Measurements from ENCODE around the gene PTPRJ. TPM values are rescaled to one million over a fixed set of nuclear protein-coding genes. Genes with fewer than 3 reads are reported as not detected.

PTPRJ gene
- total and polyA plus RNA-seq, 2 of the 4 experiments (the other 2 are of a cell fraction): 5.6 to 14.9 TPM

DNA sequence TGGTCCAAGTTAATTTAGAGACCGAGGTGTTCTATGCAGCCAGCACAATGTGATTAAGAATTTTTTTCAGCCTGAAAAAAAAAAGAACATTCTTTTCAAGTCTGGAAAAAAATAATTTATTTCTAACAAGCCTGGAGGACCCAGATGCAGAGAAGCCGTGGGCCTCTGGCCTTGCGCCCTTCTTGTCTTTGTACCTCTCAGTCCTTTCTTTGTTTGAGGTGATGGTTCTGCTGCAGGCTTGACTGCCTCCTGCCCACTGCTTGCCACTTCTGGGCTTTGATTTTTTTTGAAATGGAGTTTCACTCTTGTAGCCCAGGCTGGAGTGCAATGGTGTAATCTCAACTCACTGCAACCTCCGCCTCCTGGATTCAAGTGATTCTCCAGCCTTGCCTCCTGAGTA, 7.2 kb upstream of the PTPRJ start:
- H2AK5ac ChIP-seq (ENCODE audit: low read depth, low read length): peak overlapping the region; percentile 87
- peak overlapping the region; percentile 97 for H2BK5ac ChIP-seq (ENCODE audit: low read depth, low read length, poor library complexity, severe bottlenecking)
- 100% methylated on average over 1 of the region's 4 CpGs; no CpG with 5 or more reads in 1 of the 2 experiments for WGBS, 2 experiments (ENCODE audit: extremely low coverage in 2 of 2, insufficient read length in 1 of 2)
- intact Hi-C loops (cut with micrococcal nuclease) (no loop called here), dilution Hi-C loops (cut with HindIII; ENCODE audit: low sequenced_read_pairs, unreplicated experiment) (no loop called here), in situ Hi-C loops (cut with MboI; ENCODE audit: low sequenced_read_pairs) (no loop called here)
- TF ChIP-seq MAZ (IDR thresholded peaks at IDR 0.05; ENCODE audit: borderline replicate concordance, low read depth, low read length): no peak
- no peak for TF ChIP-seq RFX5 (IDR thresholded peaks at IDR 0.05; ENCODE audit: low read depth, low read length)
- no peak for TF ChIP-seq CHD1 (IDR thresholded peaks at IDR 0.05; ENCODE audit: low read depth, low read length)
- TF ChIP-seq, protein P1, sequence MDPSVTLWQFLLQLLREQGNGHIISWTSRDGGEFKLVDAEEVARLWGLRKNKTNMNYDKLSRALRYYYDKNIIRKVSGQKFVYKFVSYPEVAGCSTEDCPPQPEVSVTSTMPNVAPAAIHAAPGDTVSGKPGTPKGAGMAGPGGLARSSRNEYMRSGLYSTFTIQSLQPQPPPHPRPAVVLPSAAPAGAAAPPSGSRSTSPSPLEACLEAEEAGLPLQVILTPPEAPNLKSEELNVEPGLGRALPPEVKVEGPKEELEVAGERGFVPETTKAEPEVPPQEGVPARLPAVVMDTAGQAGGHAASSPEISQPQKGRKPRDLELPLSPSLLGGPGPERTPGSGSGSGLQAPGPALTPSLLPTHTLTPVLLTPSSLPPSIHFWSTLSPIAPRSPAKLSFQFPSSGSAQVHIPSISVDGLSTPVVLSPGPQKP (IDR thresholded peaks at IDR 0.05; ENCODE audit: borderline replicate concordance, low read depth, low read length): no peak
- TF ChIP-seq, protein P2, sequence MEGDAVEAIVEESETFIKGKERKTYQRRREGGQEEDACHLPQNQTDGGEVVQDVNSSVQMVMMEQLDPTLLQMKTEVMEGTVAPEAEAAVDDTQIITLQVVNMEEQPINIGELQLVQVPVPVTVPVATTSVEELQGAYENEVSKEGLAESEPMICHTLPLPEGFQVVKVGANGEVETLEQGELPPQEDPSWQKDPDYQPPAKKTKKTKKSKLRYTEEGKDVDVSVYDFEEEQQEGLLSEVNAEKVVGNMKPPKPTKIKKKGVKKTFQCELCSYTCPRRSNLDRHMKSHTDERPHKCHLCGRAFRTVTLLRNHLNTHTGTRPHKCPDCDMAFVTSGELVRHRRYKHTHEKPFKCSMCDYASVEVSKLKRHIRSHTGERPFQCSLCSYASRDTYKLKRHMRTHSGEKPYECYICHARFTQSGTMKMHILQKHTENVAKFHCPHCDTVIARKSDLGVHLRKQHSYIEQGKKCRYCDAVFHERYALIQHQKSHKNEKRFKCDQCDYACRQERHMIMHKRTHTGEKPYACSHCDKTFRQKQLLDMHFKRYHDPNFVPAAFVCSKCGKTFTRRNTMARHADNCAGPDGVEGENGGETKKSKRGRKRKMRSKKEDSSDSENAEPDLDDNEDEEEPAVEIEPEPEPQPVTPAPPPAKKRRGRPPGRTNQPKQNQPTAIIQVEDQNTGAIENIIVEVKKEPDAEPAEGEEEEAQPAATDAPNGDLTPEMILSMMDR (conservative IDR thresholded peaks at IDR 0.05; ENCODE audit: low read depth, low read length): no peak
- TF ChIP-seq SMC3 (IDR thresholded peaks at IDR 0.05; ENCODE audit: low read depth, low read length): no peak
- TF ChIP-seq RCOR1 (IDR thresholded peaks at IDR 0.05; ENCODE audit: insufficient replicate concordance, low read length): no peak
- TF ChIP-seq MAFK (IDR thresholded peaks at IDR 0.05; ENCODE audit: low read depth, low read length): no peak
- no peak for TF ChIP-seq MXI1 (IDR thresholded peaks at IDR 0.05; ENCODE audit: borderline replicate concordance, low read depth, low read length)
- no peak for TF ChIP-seq FOS (IDR thresholded peaks at IDR 0.05; ENCODE audit: low read depth, low read length)
- no peak for TF ChIP-seq NFE2L2 (IDR thresholded peaks at IDR 0.05; ENCODE audit: low read depth, low read length)
- no peak for TF ChIP-seq BHLHE40 (IDR thresholded peaks at IDR 0.05; ENCODE audit: low read depth, low read length)
- no peak for TF ChIP-seq RAD21 (IDR thresholded peaks at IDR 0.05; ENCODE audit: low read length)
- no peak for TF ChIP-seq POLR2A (IDR thresholded peaks at IDR 0.05; ENCODE audit: low read depth, low read length)
- TF ChIP-seq, protein P3, sequence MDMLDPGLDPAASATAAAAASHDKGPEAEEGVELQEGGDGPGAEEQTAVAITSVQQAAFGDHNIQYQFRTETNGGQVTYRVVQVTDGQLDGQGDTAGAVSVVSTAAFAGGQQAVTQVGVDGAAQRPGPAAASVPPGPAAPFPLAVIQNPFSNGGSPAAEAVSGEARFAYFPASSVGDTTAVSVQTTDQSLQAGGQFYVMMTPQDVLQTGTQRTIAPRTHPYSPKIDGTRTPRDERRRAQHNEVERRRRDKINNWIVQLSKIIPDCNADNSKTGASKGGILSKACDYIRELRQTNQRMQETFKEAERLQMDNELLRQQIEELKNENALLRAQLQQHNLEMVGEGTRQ (IDR thresholded peaks at IDR 0.05; ENCODE audit: low read depth, low read length): no peak
- no peak for TF ChIP-seq CEBPB (IDR thresholded peaks at IDR 0.05; ENCODE audit: low read depth, low read length)
- no peaks in the 10 kb centered on the region for H4K20me1 ChIP-seq (ENCODE audit: insufficient read depth, low read length)
- H2BK20ac ChIP-seq (ENCODE audit: low read depth, low read length): peak overlapping the region; percentile 80; the same call in 1 of the 2 replicates
- peak overlapping the region; percentile 90 for H4K91ac ChIP-seq (ENCODE audit: insufficient read depth, low read depth, low read length)
- H3K4me2 ChIP-seq (ENCODE audit: low read depth, low read length): no peak overlapping the region
- no TSS peak for BruUV-seq (replicated peaks)
- H3K56ac ChIP-seq (ENCODE audit: extremely low read depth, insufficient read depth, low read length): no peak overlapping the region
- peak overlapping the region; percentile 86 to 90; a peak in 3 of 4 replicates for H4K8ac ChIP-seq (ENCODE audit: low read depth in 2 of 2, low read length in 2 of 2)
- peak overlapping the region; percentile 83; the same call in 1 of the 2 replicates for H4K5ac ChIP-seq (ENCODE audit: low read depth, low read length)
- H2BK120ac ChIP-seq (ENCODE audit: low read depth, low read length): peak overlapping the region; percentile 96
- no peaks in the 10 kb centered on the region for H3K9me3 ChIP-seq (ENCODE audit: control insufficient read depth, insufficient read depth, low read length)
- peak overlapping the region; percentile 77; the same call in 1 of the 2 replicates for H3K23ac ChIP-seq (ENCODE audit: low read depth, low read length)
- no peaks in the 10 kb centered on the region for H3K36me3 ChIP-seq (ENCODE audit: control insufficient read depth, insufficient read depth, low read length)
- peak overlapping the region; percentile 66; the same call in 1 of the 2 replicates for H3K14ac ChIP-seq (replicated peaks; ENCODE audit: low read depth, low read length)
- H2BK15ac ChIP-seq (ENCODE audit: low read depth, low read length): peak overlapping the region; percentile 94; the same call in 2 of the 3 replicates
- H3K9ac ChIP-seq (ENCODE audit: low read depth, low read length): no peak overlapping the region
- no peak overlapping the region for H3K4me3 ChIP-seq (ENCODE audit: insufficient read depth, low read depth, low read length)
- no peaks in the 10 kb centered on the region for H3K27me3 ChIP-seq (ENCODE audit: control insufficient read depth, insufficient read depth, low read length)
- ChIA-PET POLR2A (ENCODE audit: unreplicated experiment) (no interaction called here), CTCF (no interaction called here)
- no peak for DNase-seq
- peaks cover 6% of the 10 kb centered on the region for H3K9me1 ChIP-seq (ENCODE audit: insufficient read depth, low read length)
- H3K4me1 ChIP-seq (ENCODE audit: control insufficient read depth, insufficient read depth, low read length): peaks cover 11% of the 10 kb centered on the region
- H3K18ac ChIP-seq (ENCODE audit: low read depth, low read length): no peak overlapping the region
- no peak overlapping the region for H2AFZ ChIP-seq (replicated peaks; ENCODE audit: low read length, poor library complexity)
- H3K79me1 ChIP-seq (ENCODE audit: low read depth in 1 of 2, low read length in 2 of 2): no peaks in the 10 kb centered on the region
- peak overlapping the region; percentile 95; the same call in 1 of the 2 replicates for H3K27ac ChIP-seq (ENCODE audit: insufficient read depth, low read length)
- H2AK9ac ChIP-seq (replicated peaks; ENCODE audit: low read depth, low read length, poor library complexity): no peak overlapping the region
- no peak for ATAC-seq (ENCODE audit: low read depth)
- H3K4ac ChIP-seq (ENCODE audit: low read depth, low read length): peak overlapping the region; percentile 85
